Lower leg skin (tissue), 3 donors: Measurements from ENCODE around the gene KIAA0930.

ENCODE experiments used
- CTCF ChIP-seq, 3 donors: fragments of 450-650 bp; IDR thresholded peaks; one replicate each; pipeline ENCODE4 v1.5.1; 2016; ENCODE audit warnings: antibody characterized with exemption in 3 of 3, mild to moderate bottlenecking in 3 of 3, moderate library complexity in 2 of 3
- POLR2A ChIP-seq, 2 donors: fragments of 450-650 bp; IDR thresholded peaks; one replicate each; pipeline ENCODE4 v1.6.1; 2016 to 2017; ENCODE audit warnings: antibody characterized with exemption in 2 of 2, mild to moderate bottlenecking in 1 of 2, moderate library complexity in 1 of 2

GRCh38 chr22:45159652-45160462, 80.8 kb downstream of the KIAA0930 start:
- no peak for TF ChIP-seq CTCF (IDR thresholded peaks at IDR 0.05)
- TF ChIP-seq POLR2A (IDR thresholded peaks at IDR 0.05) = no peak
